HepG2 (cell line): ENCODE results near the gene SYNC. TPM values are rescaled to one million over a fixed set of nuclear protein-coding genes. Genes with fewer than 3 reads are reported as not detected.

Source experiments
- CREB1 ChIP-seq, 2 experiments: fragments of 450-650 bp in 1 of 2; IDR thresholded peaks; 2 replicates each; pipeline ENCODE4 v1.6.1; 2016 to 2017; ENCODE audit warnings: control low read depth in 1 of 2, mild to moderate bottlenecking in 1 of 2, missing compliant biosample characterization in 1 of 2, missing genetic modification characterization in 1 of 2
- CREM ChIP-seq, 2 experiments: sonication (generic) in 1 of 2; formaldehyde crosslinking in 1 of 2; IDR thresholded peaks; 2 replicates each; pipeline versions ENCODE4 v1.4.0 to v1.6.1; 2016 to 2020; ENCODE audit warnings: antibody characterized with exemption in 1 of 2, mild to moderate bottlenecking in 1 of 2, missing genetic modification reagents in 1 of 2
- KMT2B ChIP-seq: IDR thresholded peaks from 2 replicates; pipeline ENCODE4 v1.6.1; 2016; ENCODE audit warnings: missing genetic modification reagents, missing compliant biosample characterization
- MIXL1 ChIP-seq: IDR thresholded peaks from 2 replicates; pipeline ENCODE4 v1.6.1; 2016
- NAIF1 ChIP-seq: sonication (generic); formaldehyde crosslinking; IDR thresholded peaks from 2 replicates; pipeline ENCODE4 v1.5.0; 2020; ENCODE audit warnings: mild to moderate bottlenecking, missing genetic modification reagents, borderline replicate concordance
- NR1H2 ChIP-seq: sonication (generic); formaldehyde crosslinking; IDR thresholded peaks from 2 replicates; pipeline ENCODE4 v1.8.1; 2022; ENCODE audit warnings: low read depth, missing genetic modification reagents, borderline replicate concordance
- ONECUT2 ChIP-seq: sonication (generic); formaldehyde crosslinking; IDR thresholded peaks from 2 replicates; pipeline ENCODE4 v1.4.0; 2020; ENCODE audit warnings: missing genetic modification reagents
- REPIN1 ChIP-seq: sonication (generic); formaldehyde crosslinking; IDR thresholded peaks from 2 replicates; pipeline ENCODE4 v1.8.0; 2022; ENCODE audit warnings: missing genetic modification reagents, low read depth, mild to moderate bottlenecking, borderline replicate concordance
- SALL1 ChIP-seq: sonication (generic); formaldehyde crosslinking; IDR thresholded peaks from 2 replicates; pipeline ENCODE4 v1.8.0; 2022; ENCODE audit warnings: mild to moderate bottlenecking, missing genetic modification reagents
- ZBTB7A ChIP-seq: sonication (generic); formaldehyde crosslinking; IDR thresholded peaks from 2 replicates; pipeline ENCODE4 v1.8.0; 2022; ENCODE audit warnings: mild to moderate bottlenecking, missing genetic modification reagents
- ZBTB7B ChIP-seq: sonication (generic); formaldehyde crosslinking; IDR thresholded peaks from 2 replicates; pipeline ENCODE4 v1.4.0; 2020; ENCODE audit warnings: missing genetic modification reagents
- ZIK1 ChIP-seq: sonication (generic); formaldehyde crosslinking; IDR thresholded peaks from 2 replicates; pipeline ENCODE4 v1.5.0; 2020; ENCODE audit warnings: mild to moderate bottlenecking, low read depth, missing genetic modification reagents, borderline replicate concordance
- ZMYM2 ChIP-seq: sonication (generic); formaldehyde crosslinking; IDR thresholded peaks from 2 replicates; pipeline ENCODE4 v1.8.0; 2022; ENCODE audit warnings: mild to moderate bottlenecking, missing genetic modification reagents
- ZNF256 ChIP-seq: sonication (generic); formaldehyde crosslinking; conservative IDR thresholded peaks from 2 replicates; pipeline ENCODE4 v1.4.0; 2020; ENCODE audit warnings: missing genetic modification reagents
- ZNF605 ChIP-seq: sonication (generic); formaldehyde crosslinking; IDR thresholded peaks from 2 replicates; pipeline ENCODE4 v1.8.0; 2022; ENCODE audit warnings: mild to moderate bottlenecking, missing genetic modification reagents
- ZNF724P ChIP-seq: sonication (generic); formaldehyde crosslinking; IDR thresholded peaks from 2 replicates; pipeline ENCODE4 v1.8.0; 2022; ENCODE audit warnings: missing genetic modification reagents, borderline replicate concordance
- ZSCAN20 ChIP-seq: sonication (generic); formaldehyde crosslinking; IDR thresholded peaks from 2 replicates; pipeline ENCODE4 v1.4.0; 2020; ENCODE audit warnings: missing genetic modification reagents, mild to moderate bottlenecking, borderline replicate concordance
- polyA plus RNA-seq, 8 experiments: library from polyadenylated mRNA; depleted of rRNA in 3 of 8; stranded (reverse) in 7 of 8; unstranded in 1 of 8; fragments of >200 nt; fragmentation: Illumina TruSeq in 4 of 8; extraction: Trizol in 4 of 8; gene quantifications; 2 replicates each; pipeline versions ENCODE4 v1.2.1 to v1.2.3, GENCODE V29; 2011 to 2016; ENCODE audit warnings: low read depth in 4 of 8, missing spikeins in 1 of 8, mixed read lengths in 1 of 8; ENCODE audit not compliant: insufficient read depth in 1 of 8
- total RNA-seq, 5 experiments: library from RNA; depleted of rRNA; stranded (reverse); fragments of >200 nt; fragmentation: Illumina TruSeq; extraction: Trizol; gene quantifications; 2 replicates each; pipeline ENCODE4 v1.2.3, GENCODE V29; 2016; ENCODE audit warnings: low read depth in 1 of 5
- TF ChIP-seq, protein P1 (sequence below): sonication (generic); formaldehyde crosslinking; IDR thresholded peaks from 2 replicates; pipeline ENCODE4 v1.4.0; 2020; ENCODE audit warnings: mild to moderate bottlenecking, missing genetic modification reagents
- TF ChIP-seq, protein P2 (sequence below): sonication (generic); formaldehyde crosslinking; IDR thresholded peaks from 2 replicates; pipeline ENCODE4 v1.5.0; 2020; ENCODE audit warnings: missing genetic modification reagents
- TF ChIP-seq, protein P3 (sequence below): sonication (generic); formaldehyde crosslinking; IDR thresholded peaks from 2 replicates; pipeline ENCODE4 v1.5.1; 2020; ENCODE audit warnings: mild to moderate bottlenecking, missing genetic modification reagents, moderate library complexity
- TF ChIP-seq, protein P4 (sequence below): IDR thresholded peaks from 2 replicates; pipeline ENCODE4 v1.6.1; 2016; ENCODE audit warnings: missing compliant biosample characterization, missing genetic modification reagents, borderline replicate concordance

Gene SYNC
- total and polyA plus RNA-seq, 2 of the 13 experiments (the other 11 are each of a cell fraction or from before 2014, with no cell fraction given) = 2.4 to 5.4 TPM

DNA sequence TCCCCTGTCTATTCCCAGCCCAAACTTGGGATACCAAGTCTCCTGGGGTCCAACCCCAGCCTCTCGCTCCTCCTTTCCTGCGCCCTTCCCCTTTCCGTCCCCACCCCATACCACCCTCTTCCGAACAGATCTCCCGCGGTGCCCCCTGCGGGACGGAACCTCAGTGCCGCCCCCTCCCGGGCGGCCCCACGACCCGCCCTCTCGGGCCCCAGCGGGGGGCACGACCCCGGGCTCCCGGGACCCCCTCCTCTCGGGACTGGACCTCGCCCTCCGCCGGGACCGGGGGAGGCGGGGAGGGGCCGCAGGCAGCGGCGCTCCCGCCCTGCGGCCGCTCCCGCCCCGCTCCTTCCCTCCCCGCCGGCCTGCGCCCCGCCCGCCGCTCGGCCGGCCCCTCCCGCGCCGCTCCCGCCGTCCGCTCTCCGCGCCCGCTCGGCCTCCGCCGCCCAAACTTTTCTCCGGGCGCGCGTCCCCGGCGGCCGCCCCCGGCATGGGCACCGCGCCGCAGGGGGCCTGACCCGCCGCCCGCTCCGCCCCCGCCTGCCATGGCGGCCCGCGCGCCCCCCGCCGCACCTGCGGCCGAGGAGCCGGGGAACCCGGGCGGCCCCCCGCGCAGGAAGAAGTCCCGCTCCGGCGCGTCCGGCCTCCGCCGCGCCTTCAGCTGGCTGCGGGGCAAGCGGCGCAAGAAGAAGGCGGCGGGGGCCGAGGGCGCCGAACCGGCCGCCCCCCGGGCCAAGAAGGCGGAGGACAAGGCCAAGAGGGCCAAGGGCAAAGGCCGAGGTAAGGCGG lies 39.0 kb upstream of the SYNC start (continued):
- TF ChIP-seq, protein P1, sequence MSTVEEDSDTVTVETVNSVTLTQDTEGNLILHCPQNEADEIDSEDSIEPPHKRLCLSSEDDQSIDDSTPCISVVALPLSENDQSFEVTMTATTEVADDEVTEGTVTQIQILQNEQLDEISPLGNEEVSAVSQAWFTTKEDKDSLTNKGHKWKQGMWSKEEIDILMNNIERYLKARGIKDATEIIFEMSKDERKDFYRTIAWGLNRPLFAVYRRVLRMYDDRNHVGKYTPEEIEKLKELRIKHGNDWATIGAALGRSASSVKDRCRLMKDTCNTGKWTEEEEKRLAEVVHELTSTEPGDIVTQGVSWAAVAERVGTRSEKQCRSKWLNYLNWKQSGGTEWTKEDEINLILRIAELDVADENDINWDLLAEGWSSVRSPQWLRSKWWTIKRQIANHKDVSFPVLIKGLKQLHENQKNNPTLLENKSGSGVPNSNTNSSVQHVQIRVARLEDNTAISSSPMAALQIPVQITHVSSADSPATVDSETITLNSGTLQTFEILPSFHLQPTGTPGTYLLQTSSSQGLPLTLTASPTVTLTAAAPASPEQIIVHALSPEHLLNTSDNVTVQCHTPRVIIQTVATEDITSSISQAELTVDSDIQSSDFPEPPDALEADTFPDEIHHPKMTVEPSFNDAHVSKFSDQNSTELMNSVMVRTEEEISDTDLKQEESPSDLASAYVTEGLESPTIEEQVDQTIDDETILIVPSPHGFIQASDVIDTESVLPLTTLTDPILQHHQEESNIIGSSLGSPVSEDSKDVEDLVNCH (CRISPR knock-in tag) = no peak
- TF ChIP-seq, protein P2, sequence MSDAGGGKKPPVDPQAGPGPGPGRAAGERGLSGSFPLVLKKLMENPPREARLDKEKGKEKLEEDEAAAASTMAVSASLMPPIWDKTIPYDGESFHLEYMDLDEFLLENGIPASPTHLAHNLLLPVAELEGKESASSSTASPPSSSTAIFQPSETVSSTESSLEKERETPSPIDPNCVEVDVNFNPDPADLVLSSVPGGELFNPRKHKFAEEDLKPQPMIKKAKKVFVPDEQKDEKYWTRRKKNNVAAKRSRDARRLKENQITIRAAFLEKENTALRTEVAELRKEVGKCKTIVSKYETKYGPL = no peak
- TF ChIP-seq ZBTB7B (CRISPR knock-in tag) = peak; percentile 81
- TF ChIP-seq ZNF256 (CRISPR knock-in tag) = no peak
- 0 out of 2 replicates have a peak, but pooled peaks have one; percentile 4 for TF ChIP-seq SALL1 (CRISPR knock-in tag)
- TF ChIP-seq KMT2B (CRISPR knock-in tag) = no peak
- TF ChIP-seq, protein P3, sequence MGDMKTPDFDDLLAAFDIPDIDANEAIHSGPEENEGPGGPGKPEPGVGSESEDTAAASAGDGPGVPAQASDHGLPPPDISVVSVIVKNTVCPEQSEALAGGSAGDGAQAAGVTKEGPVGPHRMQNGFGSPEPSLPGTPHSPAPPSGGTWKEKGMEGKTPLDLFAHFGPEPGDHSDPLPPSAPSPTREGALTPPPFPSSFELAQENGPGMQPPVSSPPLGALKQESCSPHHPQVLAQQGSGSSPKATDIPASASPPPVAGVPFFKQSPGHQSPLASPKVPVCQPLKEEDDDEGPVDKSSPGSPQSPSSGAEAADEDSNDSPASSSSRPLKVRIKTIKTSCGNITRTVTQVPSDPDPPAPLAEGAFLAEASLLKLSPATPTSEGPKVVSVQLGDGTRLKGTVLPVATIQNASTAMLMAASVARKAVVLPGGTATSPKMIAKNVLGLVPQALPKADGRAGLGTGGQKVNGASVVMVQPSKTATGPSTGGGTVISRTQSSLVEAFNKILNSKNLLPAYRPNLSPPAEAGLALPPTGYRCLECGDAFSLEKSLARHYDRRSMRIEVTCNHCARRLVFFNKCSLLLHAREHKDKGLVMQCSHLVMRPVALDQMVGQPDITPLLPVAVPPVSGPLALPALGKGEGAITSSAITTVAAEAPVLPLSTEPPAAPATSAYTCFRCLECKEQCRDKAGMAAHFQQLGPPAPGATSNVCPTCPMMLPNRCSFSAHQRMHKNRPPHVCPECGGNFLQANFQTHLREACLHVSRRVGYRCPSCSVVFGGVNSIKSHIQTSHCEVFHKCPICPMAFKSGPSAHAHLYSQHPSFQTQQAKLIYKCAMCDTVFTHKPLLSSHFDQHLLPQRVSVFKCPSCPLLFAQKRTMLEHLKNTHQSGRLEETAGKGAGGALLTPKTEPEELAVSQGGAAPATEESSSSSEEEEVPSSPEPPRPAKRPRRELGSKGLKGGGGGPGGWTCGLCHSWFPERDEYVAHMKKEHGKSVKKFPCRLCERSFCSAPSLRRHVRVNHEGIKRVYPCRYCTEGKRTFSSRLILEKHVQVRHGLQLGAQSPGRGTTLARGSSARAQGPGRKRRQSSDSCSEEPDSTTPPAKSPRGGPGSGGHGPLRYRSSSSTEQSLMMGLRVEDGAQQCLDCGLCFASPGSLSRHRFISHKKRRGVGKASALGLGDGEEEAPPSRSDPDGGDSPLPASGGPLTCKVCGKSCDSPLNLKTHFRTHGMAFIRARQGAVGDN = peak; percentile 24
- no peak for TF ChIP-seq NAIF1 (CRISPR knock-in tag)
- no peak for TF ChIP-seq REPIN1
- no peak for TF ChIP-seq NR1H2 (CRISPR knock-in tag)
- TF ChIP-seq MIXL1 (CRISPR knock-in tag) = no peak
- no peak for TF ChIP-seq CREB1 (IDR thresholded peaks at IDR 0.05)
- TF ChIP-seq CREB1 (CRISPR knock-in tag; IDR thresholded peaks at IDR 0.05) = no peak
- no peak for TF ChIP-seq ONECUT2 (CRISPR knock-in tag)
- no peak for TF ChIP-seq ZSCAN20 (CRISPR knock-in tag)
- peak; percentile 59; the same call in 1 of the 2 replicates for TF ChIP-seq ZBTB7A
- TF ChIP-seq ZNF605 (CRISPR knock-in tag) = no peak
- no peak for TF ChIP-seq ZMYM2 (CRISPR knock-in tag)
- TF ChIP-seq CREM (IDR thresholded peaks at IDR 0.05) = no peak
- no peak for TF ChIP-seq CREM (CRISPR knock-in tag; IDR thresholded peaks at IDR 0.05)
- no peak for TF ChIP-seq ZNF724P (CRISPR knock-in tag)
- TF ChIP-seq, protein P4, sequence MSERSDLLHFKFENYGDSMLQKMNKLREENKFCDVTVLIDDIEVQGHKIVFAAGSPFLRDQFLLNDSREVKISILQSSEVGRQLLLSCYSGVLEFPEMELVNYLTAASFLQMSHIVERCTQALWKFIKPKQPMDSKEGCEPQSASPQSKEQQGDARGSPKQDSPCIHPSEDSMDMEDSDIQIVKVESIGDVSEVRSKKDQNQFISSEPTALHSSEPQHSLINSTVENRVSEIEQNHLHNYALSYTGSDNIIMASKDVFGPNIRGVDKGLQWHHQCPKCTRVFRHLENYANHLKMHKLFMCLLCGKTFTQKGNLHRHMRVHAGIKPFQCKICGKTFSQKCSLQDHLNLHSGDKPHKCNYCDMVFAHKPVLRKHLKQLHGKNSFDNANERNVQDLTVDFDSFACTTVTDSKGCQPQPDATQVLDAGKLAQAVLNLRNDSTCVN (CRISPR knock-in tag) = peak; percentile 82
- TF ChIP-seq ZIK1 (CRISPR knock-in tag) = no peak
